ENCODE data around the gene GALNT6.

- TF ChIP-seq ZBTB20 (CRISPR knock-in tag; IDR thresholded peaks at IDR 0.05; ENCODE audit: borderline replicate concordance, low read depth), result no peak
- no peak for TF ChIP-seq HES4 (CRISPR knock-in tag; IDR thresholded peaks at IDR 0.05; ENCODE audit: borderline replicate concordance)
- TF ChIP-seq ZNF383 (CRISPR knock-in tag; IDR thresholded peaks at IDR 0.05; ENCODE audit: borderline replicate concordance), result no peak
- no peak for TF ChIP-seq POLR2A (IDR thresholded peaks at IDR 0.05; ENCODE audit: insufficient read depth in 1 of 2, low read depth in 2 of 2, low read length in 2 of 2)
- TF ChIP-seq GLI4 (CRISPR knock-in tag; IDR thresholded peaks at IDR 0.05; ENCODE audit: borderline replicate concordance), result no peak
- TF ChIP-seq NFRKB (IDR thresholded peaks at IDR 0.05), result no peak
- TF ChIP-seq EP300 (IDR thresholded peaks at IDR 0.05; ENCODE audit: low read depth in 2 of 2, low read length in 2 of 2), result no peak
- TF ChIP-seq EP300 (CRISPR knock-in tag; IDR thresholded peaks at IDR 0.05; ENCODE audit: borderline replicate concordance), result no peak
- no peak for TF ChIP-seq NR3C1 (CRISPR knock-in tag; IDR thresholded peaks at IDR 0.05)
- TF ChIP-seq ZNF292 (CRISPR knock-in tag; IDR thresholded peaks at IDR 0.05; ENCODE audit: borderline replicate concordance, low read depth), result no peak
- TF ChIP-seq, protein P1, sequence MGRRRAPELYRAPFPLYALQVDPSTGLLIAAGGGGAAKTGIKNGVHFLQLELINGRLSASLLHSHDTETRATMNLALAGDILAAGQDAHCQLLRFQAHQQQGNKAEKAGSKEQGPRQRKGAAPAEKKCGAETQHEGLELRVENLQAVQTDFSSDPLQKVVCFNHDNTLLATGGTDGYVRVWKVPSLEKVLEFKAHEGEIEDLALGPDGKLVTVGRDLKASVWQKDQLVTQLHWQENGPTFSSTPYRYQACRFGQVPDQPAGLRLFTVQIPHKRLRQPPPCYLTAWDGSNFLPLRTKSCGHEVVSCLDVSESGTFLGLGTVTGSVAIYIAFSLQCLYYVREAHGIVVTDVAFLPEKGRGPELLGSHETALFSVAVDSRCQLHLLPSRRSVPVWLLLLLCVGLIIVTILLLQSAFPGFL (CRISPR knock-in tag; IDR thresholded peaks at IDR 0.05), result no peak
- TF ChIP-seq FOXJ3 (CRISPR knock-in tag; IDR thresholded peaks at IDR 0.05; ENCODE audit: borderline replicate concordance), result no peak
- TF ChIP-seq FOXP1 (IDR thresholded peaks at IDR 0.05), result no peak
- no peak for TF ChIP-seq FOXP1 (CRISPR knock-in tag; IDR thresholded peaks at IDR 0.05)
Observed at GRCh38 chr12:51374361-51374760, 16.8 kb downstream of the GALNT6 start.

Measured in HepG2 (cell line).